Endometrium (tissue), 2 donors: Measurements from ENCODE around the gene LRRC23.
"Not testable (repeated sequence)": the region's sequence is repeated elsewhere in the genome, so short reads cannot be mapped to it uniquely, and the experiment has no call there.

Source experiments
- FAIRE-seq: peaks from 2 replicates; lab custom pipeline; 2012; peaks lifted over from hg19 to GRCh38; lab: Jason Lieb, UNC
- donor health status: control.
- donor health status: control.

Gene LRRC23

DNA sequence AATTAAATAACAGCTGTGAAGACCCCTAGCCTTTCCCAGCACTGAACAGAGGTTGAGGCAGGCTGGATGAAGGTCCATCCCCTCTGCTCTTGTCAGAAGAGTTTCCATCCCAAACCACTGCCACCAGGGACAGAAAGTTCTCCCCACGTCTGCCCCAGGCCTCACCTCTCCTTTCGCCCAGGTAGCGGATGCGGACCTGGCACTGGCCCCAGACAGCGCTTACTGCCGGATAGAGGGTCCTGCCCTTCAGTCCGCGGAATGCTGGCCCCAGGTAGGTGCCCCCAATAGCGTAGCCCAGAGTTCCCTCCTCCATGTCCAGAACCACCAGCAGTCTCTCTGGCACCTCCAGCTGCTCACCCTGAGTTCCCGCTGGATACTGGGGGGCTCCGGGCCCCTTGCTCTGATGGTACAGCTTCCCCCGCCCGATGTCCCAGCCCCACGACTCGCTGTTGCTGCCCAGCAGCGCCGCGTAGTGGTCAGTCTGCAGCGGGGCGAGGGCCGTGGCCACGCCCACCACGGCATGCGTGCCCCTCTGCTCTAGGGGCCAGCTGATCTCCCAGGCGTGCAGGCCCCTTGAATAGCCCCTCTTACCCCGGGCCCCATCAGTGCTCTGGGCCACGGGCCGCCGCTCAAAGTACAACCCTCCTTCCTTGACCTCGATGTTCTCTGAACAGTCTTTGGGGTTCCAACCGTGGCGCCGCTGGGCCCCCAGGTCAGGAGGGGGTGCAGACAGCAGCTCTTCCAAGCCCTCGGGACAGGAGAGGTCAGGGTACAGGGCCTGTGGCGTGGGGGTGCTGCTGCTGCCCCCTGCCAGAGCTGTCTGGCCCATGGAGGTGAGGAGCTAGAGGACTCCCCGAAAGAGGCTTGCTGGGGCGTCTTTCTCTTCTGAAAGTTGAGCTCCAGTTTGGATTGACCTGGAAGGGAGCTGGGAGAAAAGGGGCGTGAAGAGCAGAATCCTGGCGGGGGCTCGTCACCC, 32.3 kb upstream of the LRRC23 start:
- no peak for FAIRE-seq

DNA sequence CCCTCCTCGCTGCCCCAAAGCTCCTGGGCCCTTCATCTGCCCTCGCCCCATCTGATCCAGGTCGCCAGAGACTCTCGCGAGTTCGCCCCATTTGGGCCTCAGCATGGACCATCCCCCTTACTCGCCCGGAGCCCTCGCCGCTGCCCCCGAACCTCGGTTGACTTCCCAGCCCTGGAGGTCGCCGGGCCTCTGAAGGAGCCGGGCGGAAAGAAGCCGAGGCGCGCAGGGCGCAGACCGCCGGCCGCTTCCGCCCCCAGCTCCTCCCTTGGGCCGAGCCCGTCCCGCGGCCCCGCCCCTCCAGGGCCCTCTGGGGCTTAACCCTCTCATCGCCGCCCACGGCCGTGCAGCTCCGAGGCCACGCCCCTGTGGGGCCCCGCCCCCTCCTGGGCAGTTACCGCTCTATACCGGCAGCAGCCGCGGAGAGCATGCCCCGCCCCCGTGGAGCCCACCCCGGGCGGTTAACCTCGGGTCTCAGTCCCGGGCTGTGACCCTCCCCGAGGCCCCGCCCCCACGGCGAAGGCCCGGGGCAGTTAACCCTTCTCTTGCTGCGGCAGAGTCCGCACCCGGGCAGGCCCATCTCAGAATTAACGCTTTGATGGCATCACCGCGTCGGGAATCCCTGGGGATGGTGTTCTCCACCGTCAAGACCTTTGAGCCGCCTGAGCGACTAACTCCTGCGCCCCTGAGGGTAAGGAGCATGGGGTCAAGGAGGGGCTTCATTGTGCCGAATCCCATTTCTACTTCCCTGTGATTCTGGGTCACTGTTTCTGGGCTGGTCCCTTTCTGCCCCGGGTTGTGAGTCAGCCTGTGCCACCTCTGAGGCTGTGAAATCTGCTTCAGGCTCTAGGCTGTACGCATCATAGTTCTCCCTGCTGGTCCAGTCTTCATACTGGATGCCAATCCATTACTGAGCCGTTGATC, 31.3 kb upstream of the LRRC23 start, which contains the start of gene SPSB2:
TSS of gene SPSB2 (minus strand) at position 210 of the 921 bp plus-strand sequence. CDS start 402 bp downstream, outside the sequence.
- no peak for FAIRE-seq

DNA sequence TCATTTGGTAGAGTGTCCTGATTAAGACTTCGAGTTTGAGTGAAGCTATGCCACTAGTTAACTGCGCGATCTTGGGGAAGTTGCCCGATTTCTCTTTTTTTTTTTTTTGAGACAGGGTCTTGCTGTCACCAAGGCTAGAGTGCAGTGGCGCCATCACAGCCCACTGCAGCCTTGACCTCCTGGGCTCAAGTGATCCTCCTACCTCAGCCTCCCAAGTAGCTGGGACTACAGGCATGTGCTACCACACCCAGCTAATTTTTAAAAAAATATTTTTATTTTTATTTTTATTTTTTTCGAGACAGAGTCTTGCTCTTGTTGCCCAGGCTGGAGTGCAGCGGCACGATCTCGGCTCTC, 30.6 kb upstream of the LRRC23 start:
- FAIRE-seq: not testable (repeated sequence)

DNA sequence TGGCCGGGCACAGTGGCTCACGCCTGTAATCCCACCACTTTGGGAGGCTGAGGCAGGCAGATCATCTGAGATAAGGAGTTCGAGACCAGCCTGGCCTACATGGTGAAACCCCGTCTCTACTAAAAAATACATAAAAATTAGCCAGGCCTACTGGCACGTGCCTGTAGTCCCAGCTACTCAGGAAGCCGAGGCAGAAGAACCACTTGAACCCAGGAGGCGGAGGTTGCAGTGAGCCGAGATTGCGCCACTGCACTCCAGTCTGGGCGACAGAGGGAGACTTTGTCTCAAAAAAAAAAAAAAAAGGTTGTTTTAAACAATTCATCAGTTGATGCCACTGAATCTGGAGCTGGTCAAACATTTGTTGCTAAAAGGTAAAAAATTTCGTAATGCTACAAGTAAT, 24.8 kb upstream of the LRRC23 start:
- not testable (repeated sequence) for FAIRE-seq

DNA sequence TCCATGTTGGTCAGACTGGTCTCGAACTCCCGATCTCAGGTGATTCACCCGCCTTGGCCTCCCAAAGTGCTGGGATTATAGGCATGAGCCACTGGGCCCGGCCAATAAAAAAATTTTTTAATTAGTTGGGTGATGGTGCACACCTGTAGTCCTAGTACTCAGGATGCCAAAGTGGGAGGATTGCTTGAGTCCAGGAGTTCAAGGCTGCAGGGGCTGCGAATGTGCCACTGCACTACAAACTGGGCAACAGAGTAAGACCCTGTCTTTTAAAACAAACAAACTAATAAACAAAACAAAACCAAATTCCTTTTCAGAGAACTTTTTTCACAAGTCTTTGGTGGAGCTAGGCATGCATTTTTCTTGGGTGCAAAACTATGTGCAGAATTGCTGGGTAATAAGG, 21.4 kb upstream of the LRRC23 start:
- FAIRE-seq: no peak

DNA sequence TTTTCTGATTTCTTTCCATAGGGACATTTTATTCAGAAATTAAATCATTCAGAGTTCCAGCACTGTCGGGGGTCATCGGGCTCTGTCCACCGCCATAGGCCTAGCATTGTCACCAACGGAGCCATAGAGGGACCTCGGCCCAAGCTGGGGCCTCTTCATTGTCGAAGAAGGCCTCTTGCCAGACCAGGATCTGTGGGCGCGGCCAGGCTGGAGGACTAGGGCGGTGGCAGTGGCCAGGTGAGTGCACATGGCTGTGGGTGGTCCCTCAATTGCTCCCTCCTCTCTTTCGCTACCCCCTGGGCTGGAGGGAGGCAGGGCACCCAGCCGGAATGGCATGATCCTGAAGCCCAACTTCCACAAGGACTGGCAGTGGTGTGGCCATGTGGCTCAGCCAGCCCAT, 20.9 kb upstream of the LRRC23 start:
- no peak for FAIRE-seq

DNA sequence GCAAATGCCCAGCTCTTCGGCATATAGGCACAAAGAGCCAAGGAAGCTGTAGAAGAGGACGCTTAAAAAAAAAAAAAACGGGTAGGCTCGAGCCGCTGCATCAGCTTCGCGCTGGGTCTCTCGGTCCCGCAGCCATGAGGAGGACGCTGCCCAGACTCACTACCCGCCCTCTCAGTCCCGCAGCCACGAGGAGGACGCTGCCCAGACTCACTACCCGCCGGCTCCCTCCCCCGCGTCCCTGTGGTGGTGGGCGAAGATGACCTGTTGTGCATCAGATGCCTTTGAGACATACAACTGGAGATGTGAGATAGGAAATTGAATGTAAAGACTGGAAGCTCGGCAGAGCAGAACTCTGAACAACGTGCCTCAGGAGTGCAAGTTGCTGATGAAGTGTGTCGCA, 20.1 kb upstream of the LRRC23 start:
- FAIRE-seq: no peak

DNA sequence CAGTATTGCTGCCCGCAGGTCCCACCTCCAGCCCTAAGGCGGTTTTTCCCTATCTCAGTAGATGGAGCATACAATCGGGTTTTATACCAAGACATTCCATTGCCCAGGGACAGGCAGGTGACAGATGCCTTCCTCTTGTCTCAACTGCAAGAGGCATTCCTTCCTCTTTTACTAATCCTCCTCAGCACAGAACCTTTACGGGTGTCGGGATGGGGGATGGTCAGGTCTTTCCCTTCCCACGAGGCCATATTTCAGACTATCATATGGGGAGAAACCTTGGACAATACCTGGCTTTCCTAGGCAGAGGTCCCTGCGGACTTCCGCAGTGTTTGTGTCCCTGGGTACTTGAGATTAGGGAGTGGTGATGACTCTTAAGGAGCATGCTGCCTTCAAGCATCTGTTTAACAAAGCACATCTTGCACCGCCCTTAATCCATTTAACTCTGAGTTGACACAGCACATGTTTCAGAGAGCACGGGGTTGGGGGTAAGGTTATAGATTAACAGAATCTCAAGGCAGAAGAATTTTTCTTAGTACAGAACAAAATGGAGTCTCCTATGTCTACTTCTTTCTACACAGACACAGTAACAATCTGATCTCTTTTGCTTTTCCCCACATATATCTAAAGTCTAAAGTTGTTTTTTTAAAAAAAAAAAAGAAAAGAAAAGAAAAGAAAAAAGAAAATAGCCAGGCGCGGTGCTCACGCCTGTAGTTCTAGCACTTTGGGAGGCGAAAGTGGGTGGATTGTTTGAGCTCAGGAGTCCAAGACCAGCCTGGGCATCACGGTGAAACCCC, 18.2 kb upstream of the LRRC23 start:
- not testable (repeated sequence) for FAIRE-seq

DNA sequence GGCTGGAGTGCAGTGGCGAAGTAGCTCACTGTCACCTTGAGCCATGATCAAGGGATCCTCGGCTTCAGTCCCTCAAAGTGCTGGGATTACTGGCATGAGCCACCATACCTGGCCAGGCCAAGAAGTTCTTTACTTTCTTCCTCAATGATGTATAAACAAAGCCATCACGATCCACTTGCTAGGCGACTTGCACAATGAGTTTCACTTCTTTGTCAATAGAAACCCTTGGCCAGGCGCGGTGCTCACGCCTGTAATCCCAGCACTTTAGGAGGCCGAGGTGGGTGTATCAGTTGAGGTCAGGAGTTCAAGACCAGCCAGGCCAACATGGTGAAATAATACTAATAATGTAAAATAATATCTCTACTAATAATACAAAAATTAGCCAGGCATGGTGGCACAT, 17.2 kb upstream of the LRRC23 start:
- FAIRE-seq: no peak

DNA sequence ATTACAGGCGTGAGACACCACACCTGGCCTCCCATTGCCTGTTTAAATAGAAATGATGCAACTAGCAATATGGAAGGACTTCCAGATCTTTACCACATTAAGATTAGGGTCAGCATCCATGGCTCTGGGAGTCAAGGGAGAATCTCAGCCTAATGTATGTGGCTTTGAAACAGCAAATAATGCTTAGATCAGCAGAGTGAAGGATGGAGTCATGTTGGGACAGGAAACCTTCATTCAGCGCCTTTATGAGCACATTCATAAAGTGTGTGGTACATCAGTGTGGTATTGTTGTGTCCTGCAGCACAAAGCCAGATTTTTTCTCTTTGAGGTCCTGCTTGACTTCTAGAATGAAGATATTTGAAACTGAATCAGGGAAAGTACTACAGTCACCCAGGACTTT, 16.3 kb upstream of the LRRC23 start:
- FAIRE-seq: no peak

DNA sequence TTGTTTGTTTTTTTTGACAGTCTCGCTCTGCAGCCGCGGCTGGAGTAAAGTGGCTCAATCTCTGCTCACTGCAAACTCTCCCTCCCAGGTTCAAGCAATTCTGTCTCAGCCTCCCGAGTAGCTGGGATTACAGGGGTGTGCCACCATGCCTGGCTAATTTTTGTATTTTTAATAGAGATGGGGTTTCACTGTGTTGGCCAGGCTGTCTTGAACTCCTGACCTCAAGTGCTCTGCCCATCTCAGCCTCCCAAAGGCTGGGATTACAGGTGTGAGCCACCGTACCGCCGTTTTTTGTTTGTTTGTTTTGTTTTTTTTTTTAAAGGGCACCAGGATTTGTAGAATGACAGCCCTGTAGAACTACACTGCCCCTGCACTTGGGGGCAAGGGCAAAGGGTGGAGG, 15.8 kb upstream of the LRRC23 start:
- not testable (repeated sequence) for FAIRE-seq

DNA sequence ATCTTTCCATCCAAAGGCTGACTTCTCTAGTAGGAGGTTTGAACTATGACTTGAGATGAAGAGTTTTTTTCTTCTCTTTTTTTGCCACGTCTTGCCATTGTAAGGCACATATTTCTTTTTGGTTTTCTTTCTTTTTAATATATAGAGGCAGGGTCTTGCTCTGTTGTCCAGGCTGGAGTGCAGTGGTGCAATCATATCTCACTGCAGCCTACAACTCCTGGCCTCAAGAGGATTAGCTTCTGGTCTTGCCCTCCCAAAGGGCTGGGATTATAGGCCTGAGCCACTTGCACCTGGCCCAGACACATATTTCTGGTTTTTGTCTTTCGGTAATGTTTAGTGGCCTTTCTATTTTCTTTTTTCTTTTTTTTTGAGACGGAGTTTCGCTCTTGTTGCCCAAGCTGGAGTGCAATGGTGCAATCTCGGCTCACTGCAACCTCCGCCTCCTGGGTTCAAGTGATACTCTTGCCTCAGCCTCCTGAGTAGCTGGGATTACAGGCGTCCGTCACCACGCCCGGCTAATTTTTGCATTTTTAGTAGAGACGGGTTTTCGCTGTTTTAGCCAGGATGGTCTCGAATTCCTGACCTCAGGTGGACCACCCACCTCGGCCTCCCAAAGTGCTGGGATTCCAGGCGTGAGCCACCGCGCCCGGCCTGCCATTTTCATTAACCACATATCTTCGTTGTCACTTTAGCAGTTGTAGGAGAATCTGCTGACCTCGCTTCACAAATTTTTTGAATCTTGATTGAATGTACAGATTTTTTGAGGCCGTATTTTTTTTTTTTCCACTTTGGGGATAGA, 14.6 kb upstream of the LRRC23 start:
- not testable (repeated sequence) for FAIRE-seq

DNA sequence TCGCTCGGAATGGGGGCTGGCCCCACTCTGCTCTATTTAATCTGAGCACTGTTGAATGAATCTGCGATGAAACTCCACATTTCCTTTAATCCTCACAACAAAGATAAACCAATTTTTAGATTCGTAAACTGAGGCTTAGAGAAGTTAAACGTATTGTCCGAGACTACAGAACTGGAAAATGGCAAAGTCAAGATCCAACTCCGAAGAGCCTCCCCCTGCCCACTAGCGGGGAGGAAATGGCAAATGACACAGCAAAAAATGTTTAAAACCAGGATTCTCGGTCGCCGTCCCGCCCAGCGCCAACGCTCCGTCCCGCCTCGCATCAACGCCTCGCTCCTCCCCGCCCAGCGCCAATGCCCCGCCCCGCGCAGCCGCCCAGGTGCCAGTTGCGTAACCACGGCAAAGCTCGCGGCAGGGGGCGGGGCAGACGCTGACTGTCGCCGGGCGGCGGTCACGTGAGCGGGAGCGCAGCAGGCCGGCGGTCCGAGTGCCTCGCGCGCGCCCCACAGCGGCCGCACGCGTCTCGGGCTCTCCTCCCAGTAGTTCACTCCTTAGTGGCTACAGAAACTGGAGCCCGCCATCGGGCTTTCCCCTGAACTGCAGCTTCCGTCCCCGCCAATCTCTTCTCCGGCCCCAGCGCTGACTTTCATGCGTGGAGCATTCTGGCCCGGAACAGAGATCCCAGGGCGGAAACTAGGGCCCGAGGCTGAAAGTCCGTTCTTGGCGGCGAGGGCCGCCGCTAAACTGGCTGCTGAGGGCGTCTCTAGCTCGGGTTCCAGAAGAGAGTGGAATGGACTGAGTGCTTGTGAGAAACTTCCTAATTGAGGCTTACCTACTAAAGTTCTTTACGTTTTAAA, 13.6 kb upstream of the LRRC23 start:
- no peak for FAIRE-seq

DNA sequence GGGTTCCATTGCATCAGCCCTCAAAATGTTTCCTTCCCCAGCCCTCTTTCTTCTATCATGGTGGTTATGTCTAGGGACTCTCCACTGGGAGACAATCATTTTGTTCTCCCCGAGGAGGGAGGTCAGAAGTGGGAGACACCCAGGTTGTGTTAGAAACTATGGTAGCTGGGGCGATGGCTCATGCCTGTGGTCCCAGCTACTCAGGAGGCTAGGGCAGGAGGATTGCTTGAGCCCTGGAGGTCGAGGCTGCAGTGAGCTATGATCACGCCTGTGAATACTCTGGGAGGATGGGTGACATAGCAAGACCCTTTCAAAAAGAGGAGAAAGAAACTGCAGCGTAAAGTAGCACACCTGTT, 13.0 kb upstream of the LRRC23 start:
- no peak for FAIRE-seq

DNA sequence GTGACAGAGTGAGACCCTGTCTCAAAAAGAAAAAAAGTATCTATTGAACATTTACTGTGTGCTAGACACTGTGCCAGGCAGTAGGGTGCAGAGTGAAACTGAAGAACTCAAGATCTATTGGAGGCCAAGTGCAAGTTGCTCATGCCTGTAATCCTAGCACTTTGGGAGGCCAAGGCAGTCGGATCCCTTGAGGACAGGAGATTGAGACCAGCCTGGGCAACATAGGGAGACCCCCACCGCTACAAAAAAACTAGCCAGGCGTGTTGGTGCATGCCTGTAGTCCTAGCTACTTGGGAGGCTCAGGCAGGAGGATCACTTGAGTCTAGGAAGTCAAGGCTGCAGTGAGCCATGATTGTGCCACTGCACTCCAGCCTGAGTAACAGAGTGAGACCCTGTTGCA, 11.9 kb upstream of the LRRC23 start:
- FAIRE-seq: not testable (repeated sequence)

DNA sequence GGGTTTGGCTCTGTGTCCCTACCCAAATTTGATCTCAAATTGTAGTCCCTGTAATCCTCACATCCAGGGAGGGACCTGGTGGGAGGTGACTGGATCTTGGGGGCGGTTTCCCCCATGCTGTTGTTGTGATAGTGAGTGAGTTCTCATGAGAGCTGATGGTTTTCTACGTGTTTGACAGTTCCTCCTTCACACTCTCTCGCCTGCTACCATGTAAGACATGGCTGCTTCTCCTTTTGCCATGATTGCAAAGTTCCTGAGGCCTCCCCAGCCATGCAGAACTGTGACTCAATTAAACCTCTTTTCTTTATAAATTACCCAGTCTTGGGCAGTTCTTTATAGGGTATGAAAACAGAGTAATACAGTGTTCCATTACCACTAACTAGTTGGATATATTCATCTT, 10.3 kb upstream of the LRRC23 start:
- FAIRE-seq: no peak

DNA sequence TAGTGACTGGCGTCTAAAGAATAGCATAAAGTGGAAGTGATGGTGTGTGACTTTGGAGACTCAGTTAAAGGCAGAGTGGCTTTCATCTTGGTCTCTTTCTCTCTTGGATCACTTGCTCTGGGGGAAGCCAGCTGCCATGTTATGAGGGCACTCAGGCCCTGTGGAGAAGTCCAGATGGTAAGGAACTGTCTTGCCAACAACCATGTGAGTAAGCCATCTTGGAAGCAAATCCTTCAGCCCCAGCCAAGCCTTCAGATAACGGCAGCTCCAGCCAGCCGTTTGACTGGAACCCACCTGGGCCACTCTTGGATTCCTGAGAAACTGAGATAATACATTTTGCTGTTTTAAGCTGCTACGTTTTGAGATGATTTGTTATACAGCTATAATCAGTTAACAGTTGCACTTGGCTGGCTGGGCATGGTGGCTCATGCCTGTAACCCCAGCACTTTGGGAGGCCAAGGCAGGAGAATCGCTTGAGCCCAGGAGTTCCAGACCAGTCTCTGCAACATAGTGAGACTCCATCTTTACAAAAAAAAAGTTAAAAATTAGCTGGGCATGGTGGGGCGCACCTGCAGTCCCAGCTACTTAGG, 7.7 kb upstream of the LRRC23 start:
- FAIRE-seq: no peak

DNA sequence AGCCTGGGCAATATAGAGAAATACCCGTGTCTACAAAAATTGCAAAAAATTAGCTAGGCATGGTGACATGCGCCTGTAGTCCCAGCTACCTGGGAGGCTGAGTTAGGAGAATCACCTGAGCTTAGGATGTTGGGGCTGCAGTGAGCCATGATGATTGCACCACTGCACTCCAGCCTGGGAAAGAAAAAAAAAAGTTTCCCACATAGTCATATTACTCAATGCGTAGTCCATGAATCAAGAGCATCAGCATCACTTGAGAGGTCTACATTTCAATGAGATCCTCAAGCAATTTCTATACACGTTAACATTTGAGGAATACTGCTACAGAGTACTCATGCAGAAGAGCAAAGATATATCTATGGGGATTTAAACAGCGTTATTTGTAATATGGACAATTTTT, 5.2 kb upstream of the LRRC23 start:
- FAIRE-seq: no peak

DNA sequence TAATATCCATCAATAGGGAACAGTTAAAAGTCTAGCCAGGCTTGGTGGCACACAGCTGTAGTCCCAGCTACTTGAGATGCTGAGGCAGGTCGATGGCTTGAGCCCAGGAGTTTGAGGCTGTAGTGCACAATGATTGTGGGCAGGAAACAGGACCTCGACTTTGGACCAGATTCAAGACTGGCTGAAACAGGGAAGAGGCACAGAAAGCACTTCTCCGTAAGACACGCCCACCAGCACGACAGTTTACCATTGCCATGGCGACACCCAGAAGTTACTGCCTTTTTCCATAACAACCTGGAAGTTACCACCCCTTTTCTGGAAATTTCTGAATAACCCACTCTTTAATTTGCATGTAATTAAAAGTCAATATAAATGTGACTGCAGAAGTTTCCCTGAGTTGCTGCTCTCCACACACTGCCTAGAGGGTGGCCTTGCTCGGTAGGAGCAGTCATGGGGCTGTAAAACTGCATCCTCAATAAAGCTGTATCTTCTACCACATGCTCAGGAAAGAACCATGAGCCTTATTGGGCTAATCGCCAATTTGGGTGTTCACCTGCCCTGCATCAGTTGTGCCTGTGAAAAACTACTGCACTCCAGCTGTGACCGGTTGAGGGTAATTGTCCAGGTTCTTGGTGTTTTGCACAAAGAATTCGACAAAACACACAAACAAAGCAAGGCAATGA, 4.6 kb upstream of the LRRC23 start:
- no peak for FAIRE-seq
